Natural killer cell (primary cell): ENCODE results near the gene MBD3. TPM values are rescaled to one million over a fixed set of nuclear protein-coding genes. Genes with fewer than 3 reads are reported as not detected.

ENCODE experiments used
- ATAC-seq, 3 donors: fragments of 150-1000 bp in 2 of 3; fragments of 200-7000 bp in 1 of 3; cut with Tn5 transposase; 1 replicate in 1 of 3; 2 replicates in 2 of 3; pipeline ENCODE4 v1.10.0; 2021; ENCODE audit warnings: mild to moderate bottlenecking in 2 of 3, moderate library complexity in 2 of 3
- DNase-seq, 2 donors: peaks; one replicate each; pipeline versions ENCODE4 v3.0.0 to v3.0.0-alpha.2; 2013 to 2021; ENCODE audit warnings: mixed read lengths in 1 of 2
- H3K27ac ChIP-seq: one replicate; pipeline ENCODE4 v1.5.1; 2013; ENCODE audit warnings: mild to moderate bottlenecking, low read length
- H3K27me3 ChIP-seq: one replicate; pipeline ENCODE4 v1.6.1; 2013; ENCODE audit warnings: low read length; ENCODE audit not compliant: control insufficient read depth, insufficient read depth
- H3K36me3 ChIP-seq: one replicate; pipeline ENCODE4 v1.6.1; 2013; ENCODE audit warnings: low read length; ENCODE audit not compliant: control insufficient read depth, insufficient read depth
- H3K4me1 ChIP-seq: one replicate; pipeline ENCODE4 v1.6.1; 2013; ENCODE audit warnings: low read length; ENCODE audit not compliant: control insufficient read depth, insufficient read depth
- H3K4me3 ChIP-seq: one replicate; pipeline ENCODE4 v1.5.1; 2013; ENCODE audit warnings: low read length
- H3K9me3 ChIP-seq: one replicate; pipeline ENCODE4 v1.6.1; 2013; ENCODE audit warnings: low read length; ENCODE audit not compliant: control insufficient read depth, insufficient read depth
- H3K27ac Mint-ChIP-seq, 2 donors: one replicate each; pipeline ENCODE4 v1.8.0; 2022; ENCODE audit warnings: mild to moderate bottlenecking in 2 of 2, mixed read lengths in 2 of 2, moderate library complexity in 1 of 2
- H3K27me3 Mint-ChIP-seq, 2 donors: one replicate each; pipeline ENCODE4 v1.8.0; 2022; ENCODE audit warnings: low read depth in 2 of 2, mixed read lengths in 2 of 2
- H3K36me3 Mint-ChIP-seq: one replicate; pipeline ENCODE4 v1.8.0; 2022; ENCODE audit warnings: mixed read lengths
- H3K4me1 Mint-ChIP-seq, 2 donors: one replicate each; pipeline ENCODE4 v1.8.0; 2022; ENCODE audit warnings: mixed read lengths in 2 of 2
- H3K4me3 Mint-ChIP-seq: one replicate; pipeline ENCODE4 v1.8.0; 2022; ENCODE audit warnings: mild to moderate bottlenecking, moderate library complexity, mixed read lengths
- H3K9me3 Mint-ChIP-seq, 2 donors: one replicate each; pipeline ENCODE4 v1.8.0; 2022; ENCODE audit warnings: mixed read lengths in 2 of 2
- CTCF ChIP-seq: fragments of 200-600 bp; IDR thresholded peaks from one replicate; pipeline ENCODE4 v1.8.0; 2022; ENCODE audit warnings: antibody characterized with exemption
- WGBS: methylation state at CpG from one replicate; pipeline ENCODE4 v1.1.7; 2013; ENCODE audit warnings: missing lambda C conversion rate; ENCODE audit not compliant: insufficient coverage; 5-methylcytosine and 5-hydroxymethylcytosine counted together
- intact Hi-C: fragments of 100-400 bp; cut with micrococcal nuclease; formaldehyde crosslinking; loops from one replicate; pipeline ENCODE4 v1.14.2; 2022
- total RNA-seq, 4 donors: library from RNA; stranded (reverse); fragments of 120-200 nt in 1 of 4; gene quantifications; one replicate each; pipeline versions ENCODE4 v1.2.3 to v1.2.4, GENCODE V29; 2013 to 2022

The MBD3 gene
- total RNA-seq, 3 donors from 2014 or later (not counting 1 experiment from before 2014, with no cell fraction given): 55.9 to 66.7 (median 59.0) TPM

- no peak overlapping the region for H3K4me3 ChIP-seq
- no peak for DNase-seq
- H3K27ac ChIP-seq: no peak overlapping the region
- intact Hi-C loops: no loop called here
- ATAC-seq: no peak
- no peak overlapping the region for H3K27ac Mint-ChIP-seq
- no peak overlapping the region for H3K4me3 Mint-ChIP-seq
- TF ChIP-seq CTCF: no peak
- 92% methylated on average over 20 of the region's 20 CpGs for WGBS
- H3K27me3 Mint-ChIP-seq: no peaks in the 10 kb centered on the region
- H3K4me1 Mint-ChIP-seq: peaks cover 0 to 5% of the 10 kb centered on the region in 2 donors
- no peaks in the 10 kb centered on the region for H3K9me3 ChIP-seq
- peaks cover 13% of the 10 kb centered on the region for H3K36me3 ChIP-seq
- H3K27me3 ChIP-seq: no peaks in the 10 kb centered on the region
- no peaks in the 10 kb centered on the region for H3K9me3 Mint-ChIP-seq
- H3K4me1 ChIP-seq: peaks cover 3% of the 10 kb centered on the region
- H3K36me3 Mint-ChIP-seq: no peaks in the 10 kb centered on the region
These were observed 37.3 kb upstream of the MBD3 start for GRCh38 chr19:1630012-1630411.

GRCh38 chr19:1629256-1629808, 36.7 kb upstream of the MBD3 start:
- H3K36me3 Mint-ChIP-seq: no peaks in the 10 kb centered on the region
- Histone ChIP-seq H3K27ac (no peak overlapping the region), H3K4me1 (peaks cover 3% of the 10 kb centered on the region), H3K4me3 (no peak overlapping the region), H3K9me3 (no peaks in the 10 kb centered on the region), H3K27me3 (no peaks in the 10 kb centered on the region), H3K36me3 (peaks cover 13% of the 10 kb centered on the region)
- peaks cover 0 to 11% of the 10 kb centered on the region in 2 donors for H3K4me1 Mint-ChIP-seq
- intact Hi-C loops: no loop called here
- H3K9me3 Mint-ChIP-seq: no peaks in the 10 kb centered on the region
- ATAC-seq (no peak), DNase-seq (no peak)
- no peak for TF ChIP-seq CTCF
- 97% methylated on average over 24 of the region's 24 CpGs for WGBS
- no peaks in the 10 kb centered on the region for H3K27me3 Mint-ChIP-seq
- no peak overlapping the region for H3K27ac Mint-ChIP-seq
- H3K4me3 Mint-ChIP-seq: no peak overlapping the region

GRCh38 chr19:1627194-1627593, 34.5 kb upstream of the MBD3 start:
- H3K36me3 ChIP-seq: peaks cover 14% of the 10 kb centered on the region
- no peaks in the 10 kb centered on the region for H3K9me3 Mint-ChIP-seq
- TF ChIP-seq CTCF: no peak
- H3K4me3 Mint-ChIP-seq: no peak overlapping the region
- no peak overlapping the region for H3K4me3 ChIP-seq
- 97% methylated on average over 16 of the region's 17 CpGs for WGBS
- no peaks in the 10 kb centered on the region for H3K27me3 ChIP-seq
- H3K9me3 ChIP-seq: no peaks in the 10 kb centered on the region
- no peaks in the 10 kb centered on the region for H3K36me3 Mint-ChIP-seq
- intact Hi-C loops: no loop called here
- no peak overlapping the region for H3K27ac ChIP-seq
- H3K27me3 Mint-ChIP-seq: no peaks in the 10 kb centered on the region
- DNase-seq (no peak), ATAC-seq (no peak)
- H3K4me1 ChIP-seq: peaks cover 3% of the 10 kb centered on the region
- H3K4me1 Mint-ChIP-seq: peaks cover 0 to 6% of the 10 kb centered on the region in 2 donors
- H3K27ac Mint-ChIP-seq: no peak overlapping the region

- H3K36me3 Mint-ChIP-seq: no peaks in the 10 kb centered on the region
- Histone ChIP-seq H3K27me3 (no peaks in the 10 kb centered on the region), H3K9me3 (no peaks in the 10 kb centered on the region), H3K36me3 (peaks cover 14% of the 10 kb centered on the region), H3K27ac (no peak overlapping the region), H3K4me1 (peaks cover 3% of the 10 kb centered on the region), H3K4me3 (no peak overlapping the region)
- H3K4me3 Mint-ChIP-seq: no peak overlapping the region
- no peaks in the 10 kb centered on the region for H3K9me3 Mint-ChIP-seq
- ATAC-seq (no peak), DNase-seq (no peak)
- TF ChIP-seq CTCF: no peak
- peaks cover 0 to 6% of the 10 kb centered on the region in 2 donors for H3K4me1 Mint-ChIP-seq
- peak overlapping the region in 1 of 2 donors; percentile 16 for H3K27ac Mint-ChIP-seq
- WGBS: 96% methylated on average over 32 of the region's 32 CpGs
- no peaks in the 10 kb centered on the region for H3K27me3 Mint-ChIP-seq
- intact Hi-C loops: no loop called here
These were observed 33.8 kb upstream of the MBD3 start for GRCh38 chr19:1626417-1627010.
